GM21786 (cell line): ENCODE measurements around the gene TMCO6.
"Not testable (repeated sequence)": the region's sequence is repeated elsewhere in the genome, so short reads cannot be mapped to it uniquely, and the experiment has no call there.

ENCODE experiments used
- ATAC-seq: cut with Tn5 transposase; IDR thresholded peaks from one replicate; pipeline ENCODE4 v1.9.1; 2021; ENCODE audit not compliant: unreplicated experiment

TMCO6 gene

DNA sequence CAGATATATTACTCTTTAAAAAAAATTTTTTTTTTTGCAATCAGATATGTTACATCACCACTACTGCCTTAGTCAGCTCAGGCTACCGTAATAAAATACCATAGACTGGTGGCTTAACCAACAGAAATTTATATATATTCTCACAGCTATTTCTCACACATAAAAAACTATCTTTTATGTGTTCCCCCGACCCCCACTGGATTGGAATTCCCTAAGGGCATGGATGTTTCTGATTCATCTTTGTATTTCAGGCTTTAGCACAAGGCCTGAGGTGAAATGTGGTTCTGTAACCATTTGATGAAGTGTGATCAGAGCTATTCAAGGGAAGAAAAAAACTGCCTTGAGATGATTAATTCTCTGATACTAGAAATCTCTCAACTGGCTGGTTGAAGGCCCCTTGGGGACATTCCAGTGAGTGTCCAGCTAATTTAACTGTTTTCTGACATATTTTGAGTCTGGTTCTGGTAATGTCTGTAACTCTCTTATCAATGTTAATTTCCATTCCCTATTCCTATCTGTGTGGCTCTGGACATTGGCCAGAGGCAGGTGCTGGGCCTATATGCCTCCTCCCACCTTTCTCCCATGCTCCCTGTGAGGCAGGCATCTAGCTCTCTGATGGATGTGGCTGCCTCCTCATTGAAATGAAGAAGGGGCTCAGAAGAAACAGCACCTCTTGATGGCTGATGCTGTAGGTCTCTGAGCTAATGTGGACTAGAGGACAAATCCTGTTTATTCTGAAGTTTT is 8.8 kb upstream of the TMCO6 start:
- ATAC-seq: no peak

DNA sequence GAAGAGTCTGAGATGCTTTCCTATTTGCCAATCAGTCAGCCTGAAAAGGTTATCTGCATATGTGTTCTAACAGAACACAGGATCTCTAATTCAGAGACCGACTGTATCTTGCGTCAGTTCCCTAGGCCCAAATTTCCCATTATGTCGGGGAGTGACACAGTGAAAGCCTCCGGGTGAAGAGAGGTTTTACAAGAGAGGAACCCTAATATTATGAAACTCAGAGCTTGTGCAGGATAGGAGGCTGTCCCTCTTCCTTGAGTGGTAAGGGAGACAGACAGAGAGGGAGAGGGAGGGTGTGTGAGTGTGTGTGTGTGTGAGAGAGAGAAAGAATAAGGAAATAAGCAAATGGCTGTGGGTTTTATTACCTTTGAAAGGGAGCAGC is 8.2 kb upstream of the TMCO6 start:
- no peak for ATAC-seq

DNA sequence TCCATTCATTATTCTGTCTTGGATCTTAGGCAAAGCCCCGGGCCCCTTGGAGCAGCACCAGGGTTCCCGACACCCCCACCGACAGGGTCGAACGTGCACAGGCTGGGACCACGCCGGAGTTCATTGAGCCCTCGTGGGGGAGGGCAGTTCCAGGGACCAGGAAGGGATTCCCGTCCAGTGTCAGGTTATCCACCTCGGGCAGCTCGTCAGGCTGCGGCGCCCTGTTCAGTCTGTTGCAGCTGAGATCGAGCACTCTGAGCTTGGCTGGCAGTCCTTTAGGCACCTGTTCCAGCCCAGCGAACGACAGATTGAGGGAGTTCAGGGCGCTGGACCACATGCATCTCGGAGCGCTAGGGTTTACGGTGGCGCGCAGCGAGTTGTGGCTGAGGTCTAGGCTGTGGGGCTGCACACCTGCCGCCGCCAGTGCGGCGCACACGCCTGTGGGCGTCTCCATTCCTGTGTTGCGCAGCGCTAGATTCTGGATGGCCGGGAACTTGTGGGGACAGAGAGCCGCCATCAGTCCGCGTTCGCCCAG is 7.4 kb upstream of the TMCO6 start:
- ATAC-seq: peak; percentile 26

DNA sequence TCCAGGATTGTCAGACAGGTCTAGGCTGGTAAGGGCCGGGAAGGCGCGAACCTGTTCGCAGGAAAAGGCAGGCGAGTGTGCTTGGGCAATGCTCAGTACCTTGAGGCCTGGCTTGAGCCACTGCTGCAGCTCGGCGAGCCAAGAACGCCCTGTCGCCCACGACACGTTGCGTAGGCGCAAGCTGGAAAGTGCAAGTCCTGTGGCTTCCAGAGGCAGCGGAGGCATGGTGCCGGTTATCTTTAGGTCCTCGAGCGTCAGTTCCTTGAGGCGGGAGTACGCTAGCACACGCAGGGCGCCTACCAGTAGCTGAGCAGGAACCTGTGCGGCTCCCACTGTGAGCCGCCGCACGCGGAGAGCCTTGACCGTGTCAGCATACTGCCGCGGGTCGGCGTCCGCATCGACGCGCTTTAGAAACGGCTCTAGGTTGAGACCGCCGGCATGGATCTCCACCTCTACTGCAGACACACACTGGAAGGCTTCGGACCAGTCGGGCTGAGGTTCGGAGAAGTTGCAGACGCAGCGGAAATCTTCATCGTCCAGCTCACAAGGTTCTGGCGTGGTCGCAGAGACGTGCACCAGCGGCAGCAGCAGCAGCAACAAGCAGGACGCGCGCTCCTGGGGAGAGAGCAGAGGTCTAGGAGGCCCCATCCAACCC is 6.8 kb upstream of the TMCO6 start:
- peak; percentile 45 for ATAC-seq

DNA sequence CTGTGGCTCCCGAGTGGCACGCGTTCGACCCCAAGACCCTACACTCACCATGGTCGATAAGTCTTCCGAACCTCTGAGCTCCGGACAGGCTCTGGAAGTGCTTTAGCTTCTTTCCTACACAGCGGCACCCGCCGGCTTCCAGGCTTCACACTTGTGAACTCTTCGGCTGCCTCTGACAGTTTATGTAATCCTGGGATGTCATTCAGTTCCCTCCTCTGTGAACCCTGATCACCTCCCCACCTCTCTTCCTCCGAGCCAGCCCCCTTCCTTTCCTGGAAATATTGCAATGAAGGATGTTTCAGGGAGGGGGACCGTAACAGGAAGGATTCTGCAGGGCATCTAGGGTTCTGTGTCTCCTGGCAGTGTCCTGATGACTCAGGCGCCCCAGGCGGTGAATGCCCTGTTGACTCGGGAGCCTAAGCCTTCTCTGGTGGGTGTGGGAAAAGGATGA is 6.2 kb upstream of the TMCO6 start, which contains the start of gene CD14:
TSS of gene CD14 (minus strand) at position 155 of the 451 bp plus-strand sequence. CDS start at position 51, 104 bp downstream.
- no peak for ATAC-seq

DNA sequence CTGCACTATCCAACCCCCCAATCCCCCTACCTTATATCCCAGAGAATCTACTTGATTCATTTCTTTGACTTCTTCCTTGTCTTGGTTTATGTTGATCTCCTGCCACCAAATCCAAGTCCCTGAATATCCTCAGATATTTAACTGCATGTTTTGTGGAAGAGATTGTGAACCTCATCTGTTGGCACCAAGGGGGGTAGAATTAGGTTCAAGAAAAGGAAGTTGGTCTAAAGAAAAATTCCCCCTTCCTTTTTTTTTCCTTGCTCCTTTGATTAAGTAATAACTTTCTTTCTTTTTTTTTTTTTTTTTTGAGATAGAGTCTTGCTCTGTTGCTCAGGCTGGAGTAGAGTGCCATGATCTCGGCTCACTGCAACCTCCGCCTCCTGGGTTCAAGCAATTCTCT is 5.8 kb upstream of the TMCO6 start:
- no peak for ATAC-seq

DNA sequence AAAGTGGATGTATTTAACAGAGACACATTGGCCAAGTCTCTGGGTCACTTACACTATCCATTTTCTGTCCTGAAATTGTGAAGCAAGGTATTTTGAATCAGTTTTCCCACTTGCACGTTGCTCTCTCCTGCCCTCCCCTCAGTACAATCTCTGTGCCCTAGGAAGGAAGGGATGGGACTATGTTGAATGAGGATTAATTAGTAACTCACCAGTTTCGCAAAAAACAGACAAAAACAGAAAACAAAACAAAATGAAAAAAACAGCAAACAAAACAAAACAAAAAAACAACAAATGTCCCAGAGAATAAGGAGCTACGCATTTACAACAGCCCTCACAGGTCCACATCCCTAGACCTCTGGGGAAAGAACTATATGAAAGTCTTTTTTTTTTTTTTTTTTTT is 5.1 kb upstream of the TMCO6 start:
- no peak for ATAC-seq

DNA sequence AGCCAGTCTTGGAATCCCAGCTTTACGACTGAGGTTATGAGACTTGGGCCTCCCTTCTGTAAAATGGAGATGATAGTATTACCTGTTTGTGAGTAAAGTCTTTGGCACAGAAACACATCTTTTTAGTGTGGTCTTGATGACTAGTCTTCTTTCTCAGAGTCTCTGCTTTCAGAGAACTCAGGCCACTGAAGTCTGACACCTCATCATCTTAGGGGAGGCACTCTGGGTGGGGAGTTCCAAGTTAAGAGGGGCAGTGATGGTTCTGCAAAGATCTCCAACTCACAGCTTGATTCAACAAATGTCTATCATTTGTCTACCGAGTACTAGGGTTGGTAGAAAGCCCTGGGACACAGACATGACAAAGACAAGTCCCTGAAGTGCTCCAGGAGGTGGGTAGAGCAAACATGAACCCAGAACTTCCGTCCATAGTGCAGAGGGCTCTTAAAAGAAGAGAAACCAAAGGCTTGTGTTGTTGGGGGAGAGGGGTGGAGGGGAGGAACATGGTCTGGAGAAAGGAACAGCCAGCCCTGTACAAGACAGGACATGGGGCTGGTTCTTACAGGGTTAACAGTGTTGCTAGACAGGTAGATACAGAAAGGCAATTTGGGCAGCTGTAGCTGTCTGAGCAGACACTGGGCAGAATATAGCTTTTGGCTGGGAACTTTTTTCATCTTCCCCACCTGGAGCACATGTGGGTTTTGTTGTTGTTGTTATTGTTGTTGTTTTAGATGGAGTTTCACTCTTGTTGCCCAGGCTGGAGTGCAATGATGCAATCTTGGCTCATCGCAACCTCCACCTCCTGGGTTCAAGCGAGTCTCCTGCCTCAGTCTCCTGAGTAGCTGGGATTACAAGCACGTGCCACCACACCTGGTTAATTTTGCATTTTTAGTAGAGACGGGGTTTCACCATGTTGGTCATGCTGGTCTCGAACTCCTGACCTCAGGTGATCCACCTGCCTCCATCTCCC is 3.7 kb upstream of the TMCO6 start:
- ATAC-seq: no peak

DNA sequence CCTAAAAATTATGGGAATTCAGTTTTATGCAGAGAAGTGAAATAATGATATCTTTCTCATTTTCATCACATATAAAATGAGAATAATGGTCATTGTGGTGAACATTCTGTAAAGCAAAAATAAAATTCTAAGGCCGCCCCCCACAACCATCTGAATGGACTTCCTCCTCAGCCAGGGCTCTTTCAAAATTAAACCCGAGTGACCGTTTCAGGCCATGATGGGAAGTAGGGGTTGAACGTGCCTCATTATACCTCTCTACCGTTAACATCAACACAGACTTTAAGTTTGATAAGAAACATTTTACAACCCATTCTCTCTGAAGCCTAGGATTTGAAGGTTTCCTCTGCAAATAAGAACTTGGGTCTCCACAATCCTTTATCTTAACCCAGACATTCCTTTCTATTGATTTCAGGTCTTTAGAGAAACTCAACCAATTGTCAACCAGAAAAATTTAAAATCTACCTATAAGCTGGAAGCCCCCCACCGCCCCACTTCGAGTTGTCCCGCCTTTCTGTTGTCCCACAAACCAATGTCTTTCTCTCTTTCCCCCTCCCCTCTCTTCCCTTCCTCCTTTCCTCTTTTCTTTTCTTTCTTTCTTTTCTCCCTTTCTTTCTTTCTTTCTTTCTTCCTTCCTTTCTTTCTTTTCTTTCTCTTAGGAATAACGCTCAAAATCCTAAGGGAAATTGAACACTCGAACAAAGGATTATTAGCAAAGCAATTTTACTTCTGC is 1.7 kb upstream of the TMCO6 start:
- ATAC-seq: no peak

DNA sequence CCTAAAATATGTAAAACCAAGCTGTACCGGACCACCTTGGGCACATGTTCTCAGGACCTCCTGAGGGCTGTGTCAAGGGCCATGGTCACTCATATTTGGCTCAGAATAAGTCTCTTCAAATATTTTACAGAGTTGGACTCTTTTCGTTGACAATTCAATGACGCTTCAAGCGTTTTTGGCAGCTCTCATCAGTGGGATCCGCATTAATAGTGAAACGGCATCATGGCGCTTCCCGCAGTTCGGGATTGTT is 428 bp upstream of the TMCO6 start:
- not testable (repeated sequence) for ATAC-seq

DNA sequence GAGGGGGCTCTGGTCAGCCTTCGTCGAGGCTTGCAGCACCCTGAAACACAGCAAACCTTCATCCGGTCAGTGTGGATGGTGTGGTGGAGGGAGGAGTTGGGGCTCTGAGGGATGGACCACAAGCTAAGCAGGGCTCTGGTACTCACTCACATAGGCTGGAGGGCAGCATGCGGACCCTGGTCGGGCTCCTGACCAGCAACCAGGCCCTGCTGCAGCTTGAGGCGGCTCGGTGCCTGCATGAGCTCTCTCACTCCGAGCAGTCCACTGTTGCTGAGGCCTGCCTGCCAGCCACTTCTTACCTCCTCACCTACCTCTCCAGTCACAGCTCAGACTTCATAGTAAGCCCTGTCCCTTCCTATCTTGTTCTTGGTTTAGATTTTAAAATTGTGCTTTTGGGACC is 2.5 kb downstream of the TMCO6 start:
- ATAC-seq: no peak

DNA sequence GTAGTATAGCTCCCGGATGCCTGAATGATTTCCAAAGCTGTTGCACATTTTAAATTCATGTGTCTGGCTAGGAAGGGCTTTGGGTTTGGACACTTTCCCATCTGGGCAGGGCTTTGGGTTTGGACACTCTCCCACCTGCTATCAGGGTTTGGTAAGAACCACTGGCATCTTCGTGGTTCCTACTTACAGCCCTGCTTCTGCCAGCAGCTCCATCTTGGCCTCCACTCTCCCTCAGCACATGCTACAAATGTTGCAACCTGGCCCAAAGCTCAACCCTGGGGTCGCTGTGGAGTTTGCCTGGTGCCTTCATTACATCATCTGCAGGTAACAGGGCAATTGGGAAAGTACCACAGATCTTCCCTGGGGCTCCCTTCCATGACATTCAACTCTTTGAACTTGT is 3.5 kb downstream of the TMCO6 start:
- no peak for ATAC-seq

DNA sequence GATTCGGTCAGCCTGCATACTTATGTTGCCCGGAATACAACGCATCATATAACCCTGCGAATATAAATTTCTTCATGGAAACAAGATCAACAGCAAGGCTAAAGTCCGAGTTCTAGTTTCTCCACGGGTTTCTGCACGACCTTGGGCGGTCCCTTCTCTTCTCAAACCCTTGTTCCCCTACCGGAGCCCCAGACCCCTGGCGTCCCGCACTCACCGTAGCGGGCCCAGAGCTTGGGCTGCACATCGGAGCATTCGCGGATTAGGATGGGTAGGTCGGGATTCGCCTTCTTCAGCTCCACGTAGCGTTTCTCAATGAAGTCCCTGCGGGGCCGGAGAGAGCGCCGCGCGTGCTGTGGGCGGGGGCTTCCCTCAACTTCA is 7.8 kb downstream of the TMCO6 start:
- ATAC-seq: no peak

DNA sequence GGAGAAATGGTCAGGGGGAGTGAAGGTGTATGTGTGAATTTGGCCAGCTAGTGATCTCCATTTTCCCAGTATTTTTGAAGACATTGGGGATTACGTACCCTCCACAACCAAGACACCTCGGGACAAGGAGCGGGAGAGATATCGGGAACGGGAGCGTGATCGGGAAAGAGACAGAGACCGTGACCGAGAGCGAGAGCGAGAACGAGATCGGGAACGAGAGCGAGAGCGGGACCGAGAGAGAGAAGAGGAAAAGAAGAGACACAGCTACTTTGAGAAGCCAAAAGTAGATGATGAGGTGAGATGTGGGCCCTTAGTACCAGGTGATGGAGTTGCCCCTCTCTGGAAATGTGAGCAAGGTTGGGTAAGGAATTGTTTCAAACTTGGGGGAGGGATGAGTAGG is 19.6 kb downstream of the TMCO6 start:
- ATAC-seq: no peak

DNA sequence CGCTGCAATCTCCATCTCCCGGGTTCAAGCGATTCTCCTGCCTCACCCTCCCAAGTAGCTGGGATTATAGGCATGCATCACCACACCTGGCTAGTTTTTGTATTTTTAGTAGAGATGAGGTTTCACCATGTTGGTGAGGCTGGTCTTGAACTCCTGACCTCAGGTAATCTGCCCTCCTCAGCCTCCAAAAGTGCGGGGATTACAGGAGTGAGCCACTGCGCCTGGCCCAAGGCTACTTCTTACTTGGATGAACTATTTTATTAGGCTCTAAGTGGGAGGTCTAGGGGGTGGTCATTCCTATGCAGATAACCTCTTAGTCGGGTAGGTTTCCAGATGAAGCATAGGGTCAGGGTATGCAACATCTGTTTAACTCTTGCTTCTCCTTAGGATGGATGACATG is 21.1 kb downstream of the TMCO6 start:
- ATAC-seq: not testable (repeated sequence)

DNA sequence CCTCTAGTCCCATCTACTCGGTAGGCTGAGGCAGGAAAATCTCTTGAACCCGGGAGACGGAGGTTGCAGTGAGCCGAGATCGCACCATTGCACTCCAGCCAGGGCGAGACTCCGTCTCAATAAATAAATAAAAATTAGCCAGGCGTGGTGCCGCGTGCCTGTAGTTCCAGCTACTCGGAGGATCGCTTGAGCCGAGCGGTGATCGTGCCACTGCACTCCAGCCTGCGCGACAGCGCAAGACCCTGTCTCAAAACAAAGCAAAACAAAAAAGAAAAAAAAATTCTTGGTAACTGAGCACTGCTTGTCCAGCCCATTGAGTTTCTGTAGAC is 24.7 kb downstream of the TMCO6 start:
- no peak for ATAC-seq

DNA sequence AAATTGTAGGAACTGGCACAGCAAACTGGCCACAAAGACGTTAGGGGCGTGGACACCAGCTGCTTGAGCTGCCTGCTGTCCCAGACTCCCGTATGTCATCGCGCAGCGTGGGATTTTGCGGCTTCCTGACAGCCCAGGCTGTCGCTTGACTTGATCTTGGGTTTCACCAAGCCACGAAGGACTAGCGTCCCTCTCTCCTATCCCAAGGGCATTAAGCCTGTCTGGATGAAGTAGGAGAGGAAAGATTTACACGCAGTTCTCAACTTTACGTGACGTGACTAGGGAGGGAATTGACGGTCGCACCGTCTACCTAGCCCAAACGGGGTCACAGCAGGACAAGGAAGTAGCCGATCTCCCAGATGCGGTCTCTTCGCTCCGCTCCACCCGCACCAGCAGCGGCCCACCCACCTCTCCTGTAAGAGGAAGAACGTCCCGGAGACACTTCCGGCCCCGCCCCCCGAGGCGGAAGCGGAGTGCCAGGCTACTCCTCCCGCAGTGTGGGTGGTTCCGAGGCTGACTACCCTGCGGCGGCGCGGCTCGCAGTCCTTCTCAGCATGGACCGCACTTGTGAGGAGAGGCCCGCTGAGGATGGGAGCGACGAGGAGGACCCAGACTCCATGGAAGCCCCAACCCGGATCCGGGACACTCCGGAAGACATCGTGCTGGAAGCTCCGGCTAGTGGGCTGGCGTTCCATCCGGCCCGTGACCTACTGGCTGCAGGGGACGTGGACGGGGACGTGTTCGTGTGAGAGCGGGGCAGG is 25.3 kb downstream of the TMCO6 start, which contains the start of gene WDR55:
TSS of gene WDR55 (plus strand) at position 546 of the 761 bp plus-strand sequence. CDS start at position 555, 9 bp downstream.
- peak; percentile 97 for ATAC-seq

DNA sequence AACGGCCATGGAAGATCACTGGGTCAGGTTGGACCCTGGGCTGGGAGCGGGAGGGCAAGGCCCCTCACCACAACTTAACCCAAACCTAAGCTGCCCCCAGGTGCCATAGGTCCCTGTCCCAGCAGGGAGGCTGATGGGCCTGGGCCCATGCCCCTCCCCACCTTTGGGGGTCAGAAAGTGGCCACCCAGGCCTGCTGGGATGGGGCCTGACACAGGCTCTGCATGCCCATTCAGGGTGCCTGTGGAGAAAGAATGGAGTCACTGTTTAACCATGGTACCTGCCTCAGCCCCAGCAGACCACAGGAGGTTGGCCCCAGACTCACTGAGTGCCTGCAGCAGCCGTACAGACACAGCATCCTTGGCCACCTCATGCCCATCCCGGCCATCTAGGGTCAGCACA is 31.8 kb downstream of the TMCO6 start:
- not testable (repeated sequence) for ATAC-seq

DNA sequence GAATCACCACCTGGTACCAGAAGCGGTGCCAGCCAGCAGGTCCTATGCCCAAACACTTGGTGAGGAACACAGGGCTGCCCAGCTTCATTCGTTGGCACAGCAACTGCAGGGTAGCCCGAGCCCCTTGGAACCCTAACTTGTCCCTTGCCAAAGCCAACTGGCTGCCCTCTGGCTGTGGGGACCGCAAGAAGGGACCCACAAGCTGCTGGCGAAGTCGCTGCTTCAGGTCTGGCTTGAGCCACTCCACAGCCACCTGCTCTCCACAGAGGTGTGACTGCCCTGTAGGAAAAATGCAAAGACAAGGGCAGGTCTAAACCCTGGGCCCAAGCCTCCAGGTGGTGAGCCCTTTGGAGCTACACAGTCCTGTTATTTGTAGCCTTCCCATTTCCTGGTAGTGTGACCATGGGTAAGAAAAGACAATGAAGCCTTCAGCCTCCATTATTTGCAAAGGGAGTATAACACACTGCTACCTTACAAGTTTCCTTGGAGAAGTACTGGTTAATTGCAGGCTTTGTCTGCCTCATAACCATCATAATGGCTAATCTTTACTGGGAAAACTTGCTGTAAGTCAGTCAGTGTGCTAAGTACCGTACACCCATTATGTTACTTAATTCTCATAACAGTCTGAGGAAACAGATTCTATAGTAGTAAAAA is 32.3 kb downstream of the TMCO6 start:
- ATAC-seq: no peak
